GM12892 (cell line): Measurements from ENCODE around the gene SNED1.

Experiments used
- POLR2A ChIP-seq: IDR thresholded peaks from 2 replicates; pipeline ENCODE4 v1.6.1; 2011; ENCODE audit warnings: low read depth, low read length, control low read depth
- POLR2AphosphoS5 ChIP-seq: IDR thresholded peaks from 2 replicates; pipeline ENCODE4 v1.6.1; 2011; ENCODE audit warnings: low read depth, low read length, control low read depth

GRCh38 chr2:241033336-241033987 is 35.0 kb downstream of the SNED1 start:
- no peak for TF ChIP-seq POLR2A
- no peak for TF ChIP-seq POLR2AphosphoS5
